SK-N-DZ (cell line): ENCODE data around the gene SELPLG.
"Not testable (repeated sequence)": the region's sequence is repeated elsewhere in the genome, so short reads cannot be mapped to it uniquely, and the experiment has no call there.

Experiments used
- DNase-seq: peaks from one replicate; pipeline ENCODE4 v3.0.0-alpha.2; 2015; ENCODE audit warnings: low spot score

Gene SELPLG

DNA sequence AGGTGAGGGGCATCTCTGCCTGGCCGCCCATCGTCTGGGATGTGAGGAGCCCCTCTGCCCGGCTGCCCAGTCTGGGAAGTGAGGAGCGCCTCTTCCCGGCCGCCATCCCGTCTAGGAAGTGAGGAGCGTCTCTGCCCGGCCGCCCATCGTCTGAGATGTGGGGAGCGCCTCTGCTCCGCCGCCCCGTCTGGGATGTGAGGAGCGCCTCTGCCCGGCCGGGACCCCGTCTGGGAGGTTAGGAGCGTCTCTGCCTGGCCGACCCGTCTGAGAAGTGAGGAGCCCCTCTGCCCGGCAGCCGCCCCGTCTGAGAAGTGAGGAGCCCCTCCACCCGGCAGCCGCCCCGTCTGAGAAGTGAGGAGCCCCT is 22.1 kb upstream of the SELPLG start:
- DNase-seq = not testable (repeated sequence)

DNA sequence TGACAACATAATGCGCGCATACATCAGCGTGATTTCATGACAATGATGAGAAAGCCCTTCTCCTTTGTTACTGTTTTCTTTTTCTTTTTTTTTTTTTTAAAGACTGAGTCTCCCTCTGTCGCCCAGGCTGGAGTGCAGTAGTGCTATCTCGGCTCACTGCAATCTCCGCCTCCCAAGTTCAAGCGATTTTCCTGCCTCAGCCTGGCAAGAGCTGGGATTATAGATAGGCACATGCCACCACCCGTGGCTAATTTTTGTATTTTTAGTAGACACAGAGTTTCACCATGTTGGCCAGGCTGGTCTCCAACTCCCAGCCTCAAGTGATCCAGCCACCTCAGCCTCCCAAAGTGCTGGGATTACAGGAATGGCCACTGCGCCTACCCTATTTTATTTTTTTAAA is 20.9 kb upstream of the SELPLG start:
- DNase-seq = not testable (repeated sequence)

DNA sequence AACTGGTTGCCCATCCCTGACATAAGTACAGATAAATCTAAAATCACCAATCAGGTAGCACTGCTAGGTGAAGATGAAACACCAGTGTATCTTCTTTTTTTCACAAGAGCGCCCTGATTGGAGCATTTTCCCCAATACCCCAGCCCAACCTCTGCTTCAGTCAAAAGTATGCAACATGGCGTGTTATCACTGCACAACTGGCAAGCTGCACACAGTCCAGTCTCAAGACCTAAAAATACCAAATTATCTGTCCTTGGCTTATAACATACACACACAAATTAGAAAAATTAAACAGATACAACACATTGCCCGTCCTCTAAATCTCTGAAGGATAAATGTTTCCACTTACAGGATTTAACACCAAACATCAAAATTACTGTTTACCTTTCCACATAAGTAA is 20.2 kb upstream of the SELPLG start:
- DNase-seq = no peak

DNA sequence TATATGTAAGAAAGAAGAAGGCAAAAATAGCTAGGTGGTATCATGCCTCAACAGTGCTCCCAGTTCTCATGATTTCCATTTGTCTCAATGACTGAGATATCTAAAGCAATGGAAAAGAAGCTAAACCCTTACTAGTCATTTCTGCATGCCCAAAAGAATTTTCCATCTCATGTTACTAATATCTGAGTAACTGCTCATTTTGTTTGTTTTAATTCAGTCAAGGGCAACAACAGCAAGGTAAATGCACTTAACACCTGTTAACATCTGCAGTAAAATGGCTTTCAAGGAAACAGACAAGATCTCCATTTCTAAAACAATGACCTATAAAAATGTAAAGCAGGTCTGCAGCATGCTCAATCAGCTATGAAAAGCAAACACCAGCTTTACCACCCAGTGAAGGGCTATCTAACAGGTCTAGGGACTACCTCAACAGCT is 19.4 kb upstream of the SELPLG start:
- DNase-seq = no peak

DNA sequence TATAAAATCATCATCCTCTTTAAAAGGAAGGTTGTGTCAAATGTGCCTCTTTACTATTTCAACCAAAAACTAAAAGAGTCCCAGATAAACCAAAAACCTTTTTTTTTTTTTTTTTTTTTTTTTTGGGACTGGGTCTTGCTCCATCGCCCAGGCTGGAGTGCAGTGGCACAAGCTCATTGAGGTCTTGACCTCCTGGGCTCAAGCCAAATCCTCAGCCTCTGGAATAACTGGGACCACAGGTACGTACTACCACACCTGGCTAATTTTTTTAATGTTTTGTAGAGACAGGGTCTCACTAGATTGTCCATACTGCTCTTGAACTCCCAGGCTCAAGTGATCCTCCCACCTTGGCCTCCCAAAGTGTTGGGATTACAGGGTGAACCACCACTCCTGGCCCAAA is 16.4 kb upstream of the SELPLG start:
- no peak for DNase-seq

DNA sequence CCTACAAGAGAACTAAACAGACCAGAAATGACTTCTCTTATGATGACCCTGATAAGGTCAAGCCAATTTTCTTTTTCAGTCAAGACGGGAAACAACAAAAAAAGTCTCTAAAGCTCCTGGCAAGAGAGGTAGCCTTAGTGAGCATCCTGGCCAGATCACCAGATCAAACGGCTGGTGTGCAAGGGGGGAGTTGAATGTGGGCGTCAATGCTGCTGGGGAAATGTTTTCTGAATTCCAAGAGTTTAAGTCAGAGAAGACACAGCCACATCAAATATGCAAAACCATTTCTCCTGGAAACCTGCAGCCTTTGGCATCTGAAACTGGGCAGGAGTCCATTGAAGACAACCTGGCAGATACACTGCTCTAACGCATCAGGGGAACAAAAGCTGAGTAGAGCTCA is 16.0 kb upstream of the SELPLG start:
- no peak for DNase-seq

DNA sequence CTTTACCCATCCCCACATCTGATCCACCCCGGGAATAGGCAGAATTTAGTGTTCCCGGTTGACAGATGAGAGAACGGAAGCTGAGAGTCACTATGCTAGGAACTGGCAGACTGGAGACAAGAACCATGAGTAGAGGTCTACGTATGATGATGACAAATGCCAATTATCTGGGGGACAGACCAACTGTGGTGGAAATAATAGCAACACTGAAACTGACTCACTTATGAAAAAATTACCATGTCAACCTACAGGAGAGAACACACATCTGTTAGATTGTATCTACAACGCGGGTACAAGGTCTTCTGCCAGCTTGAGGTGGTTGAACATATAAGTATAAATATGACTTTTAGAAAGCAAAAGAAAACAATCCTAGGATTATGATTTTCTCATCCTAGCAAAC is 15.4 kb upstream of the SELPLG start:
- no peak for DNase-seq

DNA sequence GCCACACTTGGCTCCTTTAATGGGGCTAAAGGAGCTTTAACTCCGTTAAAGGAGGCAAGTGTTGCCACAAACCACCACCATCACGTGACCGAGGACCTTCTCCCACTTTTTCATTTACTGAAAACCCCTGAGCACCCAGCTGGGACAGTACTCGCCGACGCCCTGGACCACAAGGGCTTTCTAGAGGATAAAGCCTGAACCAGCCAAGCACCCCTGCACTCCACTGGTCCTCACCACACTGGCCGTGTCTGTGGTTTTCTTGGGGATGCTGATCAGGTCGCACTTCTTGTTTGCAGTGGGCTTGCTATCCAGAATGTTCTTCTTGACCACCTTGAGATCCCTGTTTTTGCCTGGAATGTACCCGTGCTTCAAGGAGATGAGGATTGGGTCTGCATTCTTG is 14.7 kb upstream of the SELPLG start:
- DNase-seq = no peak

DNA sequence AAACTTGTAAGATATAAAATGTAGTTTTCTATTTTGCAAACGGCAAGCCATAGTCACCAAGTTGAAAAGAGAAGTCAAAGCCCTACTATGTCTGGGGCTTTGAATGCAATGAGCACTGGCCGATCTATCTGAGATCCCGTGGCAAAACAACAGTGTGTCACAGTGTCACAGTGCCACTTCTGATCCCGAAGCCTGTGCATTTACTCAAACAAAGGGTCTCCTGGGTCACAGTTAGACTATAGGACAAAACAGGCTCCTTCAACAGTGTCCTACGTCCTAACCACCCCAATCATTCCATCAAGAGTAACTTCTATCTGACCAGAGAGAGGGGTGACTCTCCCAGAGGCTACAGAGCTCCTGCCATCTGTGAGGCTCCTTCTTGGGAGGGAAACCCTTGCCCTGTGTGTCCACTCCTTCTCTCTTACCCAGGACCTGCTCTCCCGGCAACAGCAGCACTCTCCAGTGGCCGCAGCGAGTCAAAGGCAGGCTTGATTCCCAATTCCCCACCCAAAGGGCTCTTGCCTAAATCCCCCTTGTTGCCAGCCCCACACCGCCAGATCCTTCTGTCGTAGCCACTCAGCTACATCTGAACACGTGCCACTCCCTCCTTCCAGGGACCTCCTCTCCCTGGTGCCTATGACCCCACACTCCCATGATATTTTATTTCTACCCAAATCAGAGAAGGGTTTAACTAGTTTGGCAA is 14.0 kb upstream of the SELPLG start:
- DNase-seq = no peak

DNA sequence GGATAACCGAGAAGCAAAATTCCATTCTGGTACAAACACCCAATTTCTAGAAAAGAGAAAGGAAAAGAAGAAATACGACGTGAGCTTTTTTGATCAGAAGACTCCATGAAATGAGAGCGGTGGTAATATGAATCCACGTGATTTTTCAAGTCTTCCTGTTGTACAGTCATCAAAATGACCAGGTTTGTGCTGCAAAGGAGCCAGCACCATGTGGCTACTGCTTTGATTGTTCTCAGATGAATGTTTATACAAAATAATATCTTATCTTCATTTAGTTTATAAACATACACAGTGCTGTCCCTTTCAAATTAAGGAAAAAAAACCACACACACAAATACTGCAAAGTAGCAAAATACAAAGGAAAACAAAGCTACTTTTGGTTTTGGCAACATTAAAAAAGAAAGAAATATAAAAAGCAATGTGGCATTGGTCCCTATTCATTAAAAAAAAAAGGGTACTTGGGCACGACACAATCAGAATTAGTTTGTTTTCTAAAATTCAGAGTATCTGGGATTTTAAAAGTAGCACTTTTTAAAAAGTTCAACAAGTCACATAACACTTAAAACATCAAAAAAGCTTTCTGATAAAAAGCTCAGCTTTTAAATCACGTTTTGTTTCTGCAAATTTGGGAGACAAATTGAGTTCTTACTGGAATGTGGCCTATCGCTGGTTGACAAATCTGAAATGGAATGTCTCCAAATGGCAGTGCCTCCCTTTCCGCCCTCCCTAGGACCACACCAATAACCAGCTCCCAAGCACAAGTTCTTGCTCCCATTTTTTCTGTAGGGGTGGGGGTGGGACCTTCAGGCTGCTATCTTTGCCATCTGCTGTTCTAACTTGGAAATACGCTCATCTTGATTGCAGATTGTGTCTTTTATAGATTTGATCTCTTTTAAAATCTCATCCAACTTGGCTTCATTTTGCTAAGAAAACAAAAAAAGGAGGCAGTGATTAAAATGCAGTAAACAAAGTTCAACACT is 13.2 kb upstream of the SELPLG start:
- no peak for DNase-seq

DNA sequence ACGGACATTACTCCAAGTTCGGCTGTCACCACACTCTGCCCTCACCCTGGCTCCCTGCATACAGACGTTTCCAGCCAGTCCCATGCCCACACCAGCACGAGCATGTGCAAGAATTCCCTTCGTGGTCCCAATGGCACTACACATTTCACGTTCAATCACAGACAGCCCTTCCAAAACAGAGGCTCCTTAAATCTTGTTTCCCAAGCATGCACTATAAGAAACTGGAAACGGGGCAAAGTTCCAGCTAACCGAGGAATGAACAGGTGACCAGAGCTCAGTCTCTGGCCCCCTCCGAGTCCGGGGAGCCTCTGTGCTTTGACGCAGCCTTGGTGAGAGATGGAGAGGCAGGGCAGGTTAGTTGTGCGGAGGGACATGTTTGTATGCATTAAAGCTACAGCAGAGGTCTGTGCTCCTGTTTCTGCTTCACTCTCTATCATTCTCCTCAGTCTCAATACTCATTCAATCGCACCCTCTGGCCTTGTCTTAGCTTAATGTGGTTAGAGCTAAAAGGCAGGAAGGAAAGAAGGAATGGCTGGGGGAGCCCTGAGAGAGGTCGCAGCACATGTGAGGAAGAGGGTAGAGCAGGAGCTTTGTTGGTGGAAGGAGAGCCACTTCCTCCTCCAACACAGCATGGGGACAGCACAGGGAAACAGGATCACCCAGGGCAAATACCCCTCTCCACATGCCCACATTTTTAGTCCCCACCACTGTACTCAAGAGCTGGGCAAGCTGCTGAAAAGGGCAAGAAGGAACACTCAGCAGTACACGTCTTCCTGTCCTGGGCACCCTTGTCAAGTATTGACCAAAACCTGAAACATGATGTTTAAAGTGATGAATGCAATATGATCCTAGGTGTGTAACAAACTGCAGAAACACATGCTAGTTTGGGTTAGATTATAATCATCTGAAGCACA is 12.2 kb upstream of the SELPLG start:
- no peak for DNase-seq

DNA sequence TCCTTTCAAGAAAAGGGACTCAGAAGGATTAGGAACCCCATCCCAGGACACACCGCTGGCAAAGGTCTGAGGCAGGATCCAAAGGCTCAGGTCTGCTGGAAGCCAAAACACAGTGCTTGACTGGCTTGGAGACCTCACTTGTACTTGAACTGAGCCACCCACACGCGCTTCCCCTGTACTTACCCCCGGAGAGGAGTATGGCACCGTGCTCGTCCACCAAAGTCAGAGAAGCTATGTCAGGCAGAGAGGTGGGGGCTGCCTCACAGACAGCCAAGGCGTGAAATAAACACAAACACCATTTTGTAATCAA is 11.1 kb upstream of the SELPLG start:
- DNase-seq = no peak

DNA sequence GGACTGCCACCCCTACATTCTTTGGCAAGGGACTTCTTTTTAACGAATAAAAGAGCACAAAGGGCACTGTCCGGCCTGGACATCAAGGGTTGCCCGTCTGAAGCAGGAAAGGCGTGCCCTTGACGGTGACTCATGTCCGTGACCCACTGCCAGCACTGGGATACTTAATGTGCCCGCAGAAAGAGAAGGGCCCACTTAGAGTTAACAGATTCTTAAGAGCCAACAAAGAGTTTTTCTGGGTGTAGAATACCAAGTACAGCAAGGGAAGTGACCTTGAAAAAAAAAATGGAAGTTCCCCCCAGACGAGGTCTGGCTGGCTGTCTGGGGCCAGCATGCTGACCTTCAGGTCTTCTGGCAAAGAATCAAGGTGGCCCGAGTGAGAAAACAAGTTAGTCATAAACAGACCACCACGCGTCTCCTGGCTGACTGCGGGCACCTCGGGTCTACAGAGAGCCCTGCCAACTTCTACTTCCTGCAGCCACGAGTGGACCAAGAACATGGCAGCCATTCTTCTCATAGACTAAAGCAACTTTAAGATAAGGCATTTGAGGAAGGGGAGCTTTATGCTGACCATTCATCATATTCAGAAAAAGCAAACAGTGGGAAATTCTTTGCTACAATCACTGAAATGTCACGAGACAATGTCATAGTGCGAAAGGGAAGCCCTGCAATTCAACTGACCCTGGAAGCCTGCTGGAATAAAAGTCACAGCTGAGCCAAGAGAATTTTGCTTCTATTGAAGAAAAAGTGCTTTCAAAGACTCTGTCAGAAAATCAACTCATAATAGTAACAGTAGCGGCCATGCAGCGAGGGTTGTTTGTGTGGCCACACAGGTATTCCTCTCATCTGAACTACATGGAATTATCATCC is 10.5 kb upstream of the SELPLG start:
- no peak for DNase-seq

DNA sequence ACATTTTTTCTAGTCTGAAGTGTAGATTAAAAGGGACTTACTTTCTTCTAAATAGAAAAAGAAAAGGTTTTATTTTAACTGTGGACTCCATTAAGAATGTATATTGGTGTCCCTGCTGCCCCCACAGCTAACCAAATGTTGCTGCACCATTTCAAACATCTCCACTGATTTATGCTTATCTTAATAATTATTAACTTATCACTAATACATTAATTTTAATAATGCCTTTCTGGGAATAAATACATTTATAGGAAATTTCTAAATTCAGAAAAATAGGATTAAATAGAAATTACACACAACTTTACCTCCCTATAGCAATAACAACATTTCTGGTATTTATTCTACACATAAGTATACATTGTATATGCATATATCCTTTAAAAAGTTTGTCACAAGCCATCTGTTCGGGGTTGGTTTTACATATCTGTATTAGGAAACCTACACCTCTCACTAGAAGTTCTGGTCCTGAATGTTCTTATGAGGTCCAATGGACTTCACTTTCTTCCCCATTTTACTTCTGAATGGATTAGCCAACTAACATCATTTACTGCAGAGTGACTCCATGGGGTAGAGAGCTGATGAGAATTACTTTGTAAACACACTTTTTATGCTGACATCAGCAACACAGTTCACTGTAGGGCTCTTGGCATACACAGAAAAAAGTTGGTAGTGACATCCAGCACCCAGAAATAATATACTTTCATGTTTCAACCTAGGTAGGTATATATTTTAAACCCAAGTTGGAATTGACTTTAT is 9.4 kb upstream of the SELPLG start:
- DNase-seq = no peak

DNA sequence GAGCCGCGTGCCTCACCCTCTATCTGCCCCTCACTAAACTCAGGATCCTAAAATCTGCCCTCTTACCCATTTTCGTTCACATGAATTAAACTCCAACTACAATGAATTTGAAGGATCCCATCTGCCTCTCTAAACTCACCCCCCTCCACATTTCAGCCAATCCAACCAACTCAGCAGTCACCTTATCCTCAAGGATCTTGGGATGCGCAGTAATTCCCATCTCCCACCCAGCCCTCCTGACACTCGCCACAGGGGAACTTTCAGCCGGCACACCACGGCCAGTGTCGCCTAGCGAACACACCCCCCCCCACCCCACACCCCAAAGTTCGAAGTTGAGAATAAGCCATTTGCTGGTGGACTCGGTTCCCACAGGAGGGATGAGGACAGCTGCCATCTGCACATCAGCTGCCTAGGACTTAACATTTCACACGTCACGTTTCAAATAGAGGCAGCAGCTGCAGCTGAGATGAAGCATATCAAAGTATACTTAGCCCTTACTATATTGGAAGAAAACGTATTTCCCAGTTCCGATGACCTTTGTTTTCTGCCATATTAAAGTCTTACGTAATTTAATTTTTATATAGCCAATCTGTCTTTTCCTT is 8.7 kb upstream of the SELPLG start:
- no peak for DNase-seq

DNA sequence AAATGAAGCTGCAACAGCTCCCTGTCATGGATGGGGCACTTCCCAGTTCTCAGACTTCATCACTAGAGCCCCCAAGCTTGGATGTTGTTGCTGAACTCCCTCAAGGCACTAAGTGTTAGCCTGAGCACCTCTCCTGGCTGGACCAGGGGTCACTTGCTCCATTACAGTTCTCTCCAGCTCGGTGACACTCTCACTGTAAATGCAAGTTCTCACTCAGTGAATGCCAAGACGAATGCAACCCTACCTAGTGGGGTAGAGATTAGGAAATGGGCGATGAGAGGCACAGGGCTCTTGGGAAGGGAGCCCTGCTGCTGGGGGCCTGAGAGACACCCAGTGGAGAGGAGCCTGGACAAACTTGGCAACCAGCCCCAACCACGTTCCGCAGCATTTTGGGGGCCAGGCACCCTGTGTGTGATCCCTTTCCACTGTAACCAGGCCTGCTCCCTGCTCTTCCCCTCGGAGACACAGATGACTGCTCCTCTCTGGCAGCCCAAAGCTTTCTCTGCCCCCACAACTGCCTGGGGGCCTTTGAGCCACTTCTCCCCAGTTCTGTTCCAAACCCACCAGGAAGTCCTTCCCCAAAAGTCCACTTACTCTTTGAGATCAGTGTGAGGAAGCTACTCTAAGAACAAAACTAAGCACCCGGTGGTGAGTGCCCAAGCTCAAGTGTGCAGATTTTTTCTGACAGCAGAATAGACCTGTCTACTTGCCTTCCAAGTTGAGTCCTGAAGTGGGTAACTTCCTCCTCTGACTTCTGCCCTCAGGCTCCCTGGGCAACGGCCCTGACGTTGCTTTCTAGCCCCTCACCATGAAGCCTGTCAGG is 8.0 kb upstream of the SELPLG start:
- DNase-seq = no peak

DNA sequence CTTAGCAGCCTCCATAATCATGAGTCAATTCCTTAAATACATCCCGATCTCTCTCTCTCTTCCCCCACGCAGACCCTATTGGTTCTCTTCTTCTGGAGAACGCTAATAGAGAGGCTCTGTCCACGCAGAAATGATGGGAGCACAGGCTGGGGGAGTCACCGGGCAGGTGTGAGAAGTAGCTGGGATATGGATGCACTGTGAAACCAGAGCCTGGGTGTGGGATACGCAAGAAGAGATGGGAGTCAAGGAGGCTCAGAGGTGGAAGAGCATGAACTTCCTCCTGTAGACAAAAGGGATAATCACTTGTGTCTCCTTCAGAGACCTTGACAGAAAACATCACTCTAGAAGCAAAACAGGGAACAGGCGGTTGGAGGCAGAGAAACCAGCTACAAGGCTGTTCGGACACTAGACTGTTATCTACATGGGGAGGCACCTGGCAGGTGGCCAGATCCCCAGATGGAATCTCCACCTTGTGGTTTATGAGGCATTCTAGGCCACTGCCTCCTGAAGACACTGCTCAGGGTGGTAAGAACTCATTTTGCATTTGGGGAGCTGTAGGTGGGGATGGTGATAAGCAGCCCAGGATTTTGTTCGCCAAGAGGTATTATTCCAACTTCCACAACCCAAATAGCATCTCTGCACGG is 7.2 kb upstream of the SELPLG start:
- DNase-seq = no peak

DNA sequence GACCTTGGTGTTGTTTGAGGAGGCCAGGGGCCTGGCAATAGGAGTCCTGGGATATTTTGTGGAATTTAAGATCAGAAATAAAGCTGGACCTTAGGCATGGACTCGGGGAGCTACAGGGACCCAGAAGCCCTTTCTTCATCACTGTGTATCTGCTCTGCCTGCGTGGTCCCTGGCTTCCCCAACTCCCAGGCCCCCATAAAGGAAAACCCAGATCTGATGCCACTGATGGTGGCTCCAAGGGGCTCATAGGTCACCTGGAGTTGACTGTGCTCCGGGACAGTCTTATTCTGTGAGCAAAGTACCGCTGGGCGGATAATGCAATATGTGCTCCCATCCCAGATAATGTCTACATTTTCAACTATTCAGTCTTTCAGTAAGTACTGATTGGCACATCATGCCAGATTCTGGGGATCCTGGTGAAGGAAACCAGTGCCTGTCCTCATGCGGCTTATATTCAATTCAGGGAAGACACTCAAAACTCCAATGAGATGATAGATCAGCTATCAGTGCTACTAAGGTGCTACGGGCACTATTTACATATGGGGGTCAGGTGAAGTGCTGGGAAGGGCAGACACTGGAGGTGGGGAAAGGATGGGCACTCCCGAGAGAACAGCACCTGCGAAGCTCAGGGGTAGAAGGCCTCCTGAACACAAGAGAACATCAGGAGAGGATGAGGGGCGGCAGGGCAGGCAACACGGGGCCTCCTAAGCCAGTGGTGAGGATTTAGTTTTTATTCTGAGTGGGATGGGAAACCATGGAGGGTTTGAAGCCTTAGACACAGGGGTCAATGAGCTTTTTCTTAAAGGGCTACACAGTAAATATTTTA is 5.5 kb upstream of the SELPLG start:
- DNase-seq = no peak
